Islet precursor cell (in vitro differentiated cells): ENCODE measurements around the gene RTTN.
"Not testable (repeated sequence)": the region's sequence is repeated elsewhere in the genome, so short reads cannot be mapped to it uniquely, and the experiment has no call there.

Experiments
- DNase-seq: peaks from one replicate; pipeline ENCODE4 v3.0.0-alpha.2; 2018

Gene RTTN

GRCh38 chr18:70205421-70206397 is at the start of gene RTTN:
Gene RTTN, minus strand, starts transcription at chr18:70205687. Its CDS starts 29 bp downstream, at chr18:70205658.
- DNase-seq: peak; percentile 97

DNA sequence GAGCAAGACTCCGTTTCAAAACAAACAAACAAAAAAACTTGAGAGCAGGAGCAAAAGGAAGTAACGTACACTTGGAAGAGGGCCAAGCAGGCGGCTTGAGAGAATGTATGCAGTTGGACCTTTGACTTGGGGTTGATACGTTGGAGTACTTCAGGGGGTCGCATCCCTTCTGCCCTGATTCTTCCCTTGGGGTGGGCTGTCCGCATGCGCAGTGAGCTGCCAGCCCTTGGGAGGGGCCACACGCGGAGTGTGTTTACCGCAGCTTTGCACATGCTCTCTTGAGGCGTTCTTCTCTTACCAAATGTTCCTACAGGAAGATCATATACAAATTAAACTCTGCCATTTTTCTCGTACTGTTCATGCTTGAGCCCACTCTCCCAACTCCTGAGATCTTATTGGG is 45.3 kb upstream of the RTTN start:
- no peak for DNase-seq

DNA sequence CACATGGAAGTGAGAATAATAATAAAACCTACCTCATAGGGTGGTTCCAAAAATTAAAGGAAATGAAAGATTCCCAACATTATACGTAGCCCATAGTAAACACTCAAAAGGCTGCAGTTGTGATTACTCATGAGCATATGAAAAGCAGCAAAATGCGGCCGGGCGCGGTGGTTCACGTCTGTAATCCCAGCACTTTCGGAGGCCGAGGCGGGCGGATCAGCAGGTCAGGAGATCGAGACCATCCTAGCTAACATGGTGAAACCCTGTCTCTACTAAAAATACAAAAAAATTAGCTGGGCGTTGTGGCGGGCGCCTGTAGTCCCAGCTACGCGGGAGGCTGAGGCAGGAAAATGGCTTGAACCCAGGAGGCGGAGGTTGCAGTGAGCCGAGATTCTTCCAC is 44.4 kb upstream of the RTTN start:
- not testable (repeated sequence) for DNase-seq

- DNase-seq: no peak
Observed at GRCh38 chr18:70249118-70249517, 43.6 kb upstream of the RTTN start.

DNA sequence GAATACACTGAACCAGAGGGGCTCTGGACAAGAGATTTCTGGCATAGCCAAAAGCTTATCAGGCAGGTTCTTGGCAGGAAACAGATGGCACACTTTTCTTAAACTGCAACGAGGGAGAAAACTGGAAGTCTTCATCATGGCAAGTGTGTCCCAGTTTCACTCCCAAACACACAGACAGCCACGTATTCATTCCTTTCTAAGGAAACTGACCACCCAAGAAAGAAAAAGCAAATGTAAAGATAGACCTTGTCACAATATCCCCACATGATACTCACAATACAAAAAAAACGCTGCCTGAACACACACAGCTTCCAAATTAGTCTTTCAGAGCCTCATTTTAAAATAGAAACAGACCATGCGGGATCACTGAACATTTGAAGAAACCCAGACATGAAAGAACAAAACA is 40.6 kb upstream of the RTTN start:
- no peak for DNase-seq

GRCh38 chr18:70243131-70243929 is 37.8 kb upstream of the RTTN start:
- no peak for DNase-seq

GRCh38 chr18:70236921-70237320 is 31.4 kb upstream of the RTTN start:
- DNase-seq: not testable (repeated sequence)

DNA sequence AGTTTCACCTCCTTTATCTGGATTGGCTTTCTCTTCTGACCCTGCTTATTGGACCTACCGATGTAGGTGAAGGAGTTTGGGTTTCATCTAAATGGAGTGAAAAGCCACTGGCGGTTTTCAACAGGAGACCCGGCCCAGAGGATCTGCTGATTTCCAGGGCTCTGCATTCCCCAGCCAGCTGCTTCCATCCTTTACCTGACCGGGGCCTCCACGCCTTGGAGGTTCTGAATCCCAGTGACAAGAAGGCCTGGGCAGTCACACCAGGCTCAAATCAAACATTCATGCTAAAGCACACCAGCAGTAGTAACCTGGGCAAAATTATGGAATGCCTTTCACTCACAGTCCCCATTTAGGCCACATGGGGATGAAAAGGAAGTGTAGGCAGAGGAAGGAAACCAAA is 30.0 kb upstream of the RTTN start:
- no peak for DNase-seq

GRCh38 chr18:70234667-70235459 is 29.4 kb upstream of the RTTN start:
- no peak for DNase-seq

DNA sequence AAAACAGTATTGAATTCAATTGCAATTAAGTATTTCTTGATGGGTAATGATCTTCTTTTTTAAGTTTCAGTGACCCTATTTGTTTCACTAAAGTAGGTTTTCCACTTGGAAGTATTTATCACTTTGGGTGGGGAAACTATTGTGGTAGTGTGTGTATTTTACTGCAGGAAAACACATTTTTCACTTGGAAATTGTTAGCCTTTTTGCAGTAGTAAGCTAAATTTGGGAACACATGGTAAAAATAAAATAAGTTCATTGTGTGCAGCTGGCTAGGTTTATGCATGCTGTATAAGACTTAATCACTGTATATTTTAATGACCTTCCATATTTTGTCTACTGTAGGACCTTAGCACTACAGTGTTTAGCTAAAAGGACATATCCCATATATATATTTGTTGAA is 28.5 kb upstream of the RTTN start:
- no peak for DNase-seq

GRCh38 chr18:70232261-70232660 is 26.8 kb upstream of the RTTN start:
- no peak for DNase-seq

DNA sequence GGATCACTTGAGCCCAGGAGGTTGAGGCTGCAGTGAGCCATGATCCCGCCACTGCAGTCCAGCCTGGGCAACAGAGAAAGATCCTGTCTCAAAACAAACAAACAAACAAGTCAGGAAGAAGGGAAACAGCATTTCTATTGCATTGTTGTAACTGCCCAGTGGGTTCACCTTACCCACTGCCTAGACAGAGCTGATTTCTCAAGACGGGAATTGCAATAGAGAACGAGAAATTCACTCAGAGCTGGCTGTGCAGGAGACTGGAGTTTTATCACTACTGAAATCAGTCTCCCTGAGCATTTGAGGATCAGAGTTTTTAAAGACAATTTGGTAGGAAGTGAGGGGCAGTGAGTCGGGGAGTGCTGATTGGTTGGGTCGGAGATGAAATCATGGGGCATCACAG is 24.2 kb upstream of the RTTN start:
- DNase-seq: no peak

GRCh38 chr18:70228536-70228935 is 23.0 kb upstream of the RTTN start:
- no peak for DNase-seq

DNA sequence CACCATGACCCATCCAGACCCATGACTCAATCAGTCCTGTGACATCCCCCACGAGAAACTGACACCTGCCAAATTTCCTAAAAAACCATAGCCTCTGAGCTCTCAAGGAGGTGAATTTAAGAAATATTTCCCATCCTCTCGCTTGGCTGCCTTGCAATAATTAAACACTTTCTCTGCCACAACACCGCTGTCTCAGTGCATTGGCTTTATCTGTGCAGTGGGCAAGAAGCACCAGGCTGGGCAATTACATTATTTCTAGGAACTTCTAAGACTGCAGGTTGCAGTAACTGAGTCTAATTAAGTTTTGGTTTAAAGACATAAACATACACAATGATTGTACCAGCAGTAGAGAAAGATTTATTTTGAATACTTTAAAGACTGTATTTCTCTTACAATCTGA is 22.0 kb upstream of the RTTN start:
- no peak for DNase-seq

DNA sequence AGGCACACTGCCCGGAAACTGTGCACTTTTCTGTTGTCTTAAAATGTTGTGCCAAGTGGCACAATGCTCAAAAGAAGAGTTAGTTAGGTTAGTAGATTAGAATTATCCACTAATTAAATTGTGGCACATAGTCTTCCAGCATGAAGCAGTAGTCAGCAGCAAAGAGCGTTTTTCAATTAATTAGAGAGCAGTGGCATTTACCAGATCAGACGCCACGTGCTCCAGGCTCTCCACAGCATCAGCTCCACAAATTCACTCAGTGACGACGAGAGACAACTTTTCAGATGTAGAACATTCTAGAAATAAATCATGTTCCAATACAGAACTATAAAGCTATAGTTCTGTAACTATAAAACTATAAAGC is 16.4 kb upstream of the RTTN start:
- DNase-seq: no peak

- DNase-seq: no peak
Observed at GRCh38 chr18:70221156-70221914, 15.8 kb upstream of the RTTN start.

DNA sequence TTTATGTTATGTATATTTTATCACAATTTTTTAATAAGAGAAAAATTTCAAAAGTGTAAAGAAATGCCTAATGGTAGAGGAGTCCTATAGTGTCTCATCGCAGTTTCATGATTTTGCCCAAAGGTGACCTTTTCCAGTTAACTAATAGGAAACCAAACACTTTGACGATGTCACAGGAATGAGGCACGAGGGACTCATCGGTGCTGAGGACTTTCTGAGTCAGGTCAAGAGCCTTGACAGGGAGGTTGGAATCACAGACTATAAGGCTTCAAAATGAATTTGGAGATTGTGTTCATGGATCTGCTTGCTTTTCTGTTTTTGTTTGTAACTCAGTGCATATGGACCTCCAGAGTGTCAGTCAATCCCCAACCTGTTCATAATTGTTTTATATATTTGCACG is 15.1 kb upstream of the RTTN start:
- no peak for DNase-seq

DNA sequence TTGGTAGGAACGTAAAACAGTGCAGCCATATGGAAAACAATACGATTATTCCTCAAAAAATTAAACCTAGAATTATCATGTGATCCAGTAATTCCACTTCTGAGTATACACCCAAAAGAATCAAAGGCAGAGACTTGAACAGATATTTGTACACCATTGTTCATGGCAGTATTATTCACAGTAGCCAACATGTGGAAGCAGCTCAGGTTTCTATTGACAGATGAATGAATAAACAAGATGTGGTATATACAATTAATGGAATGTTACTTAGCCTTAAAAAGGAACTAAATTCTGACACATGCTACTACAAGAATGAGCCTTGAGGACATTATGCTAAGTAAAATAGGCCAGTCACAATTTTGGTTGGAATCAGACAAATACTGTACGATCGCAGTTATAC is 14.2 kb upstream of the RTTN start:
- DNase-seq: no peak

DNA sequence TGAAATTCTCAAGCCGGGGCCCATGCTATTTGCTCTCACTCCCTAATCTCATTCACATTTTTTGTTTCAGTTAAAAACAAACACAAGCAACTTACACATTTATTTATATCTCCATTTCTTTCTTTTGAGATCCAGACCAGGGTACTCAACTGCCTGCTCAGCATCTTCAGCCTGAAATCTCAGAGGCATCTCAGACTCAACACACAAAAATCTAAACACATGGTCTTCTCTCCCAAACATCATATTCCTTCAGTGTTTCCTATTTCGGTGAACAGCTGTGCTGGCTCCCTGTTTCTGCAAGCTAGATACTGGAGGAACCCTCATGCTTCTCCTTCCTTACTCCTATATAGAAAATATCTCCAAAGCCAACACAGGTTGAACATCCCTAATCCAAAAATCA is 11.3 kb upstream of the RTTN start:
- DNase-seq: no peak

DNA sequence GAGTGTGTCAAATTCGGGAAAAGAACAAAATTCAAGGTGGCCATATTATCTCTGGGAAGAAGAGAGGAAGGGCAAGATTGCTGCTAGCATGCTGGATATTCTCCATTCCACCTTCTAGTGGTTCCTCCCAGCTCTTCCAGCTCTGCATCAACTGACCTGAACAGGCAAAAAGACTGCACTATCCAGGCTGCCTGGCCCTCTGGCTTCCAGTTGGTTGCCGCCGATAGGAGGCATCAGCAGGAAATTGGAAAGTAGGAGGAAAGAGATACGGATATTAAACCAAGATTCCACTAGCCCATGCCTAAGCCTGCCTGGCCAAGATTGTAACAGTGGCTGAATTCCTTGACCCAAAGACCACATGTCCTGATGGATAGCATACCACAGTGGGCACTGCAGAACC is 1.7 kb upstream of the RTTN start:
- DNase-seq: no peak

- DNase-seq: no peak
Observed at GRCh38 chr18:70200286-70200685, 5.2 kb downstream of the RTTN start.

- DNase-seq: no peak
Observed at GRCh38 chr18:70197844-70198243, 7.6 kb downstream of the RTTN start.
